Measurements from ENCODE around the gene RADIL. TPM values are rescaled to one million over a fixed set of nuclear protein-coding genes. Genes with fewer than 3 reads are reported as not detected.
A peak's percentile ranks its signal among the peaks of the same experiment; 100 is the strongest.

Gene RADIL
- total RNA-seq, 6 donors from 2014 or later: 7.9 to 42.8 (median 13.0) TPM

- TF ChIP-seq POLR2A (IDR thresholded peaks at IDR 0.05): no peak
- no peak for TF ChIP-seq CTCF (IDR thresholded peaks at IDR 0.05)
- TF ChIP-seq EP300 (IDR thresholded peaks at IDR 0.05): no peak
- no peak for TF ChIP-seq POLR2AphosphoS5 (IDR thresholded peaks at IDR 0.05)
- WGBS, 2 donors: 76 to 82% methylated on average over 16 to 17 of the region's 19 CpGs
- ATAC-seq (ENCODE audit: low FRiP score in 2 of 2): no peak
Measured at GRCh38 chr7:4919969-4920766, 36.7 kb upstream of the RADIL start.

GRCh38 chr7:4916113-4916512, 32.6 kb upstream of the RADIL start:
- H3K27me3 ChIP-seq: no peaks in the 10 kb centered on the region
- no peak overlapping the region for H3K4me3 ChIP-seq
- H3K36me3 ChIP-seq: no peaks in the 10 kb centered on the region
- peaks cover 0 to 6% (median 0%) of the 10 kb centered on the region in 4 donors for H3K9me3 ChIP-seq
- H3K27ac ChIP-seq: no peak overlapping the region
- TF ChIP-seq CTCF (IDR thresholded peaks at IDR 0.05) (no peak), POLR2AphosphoS5 (IDR thresholded peaks at IDR 0.05) (no peak), POLR2A (IDR thresholded peaks at IDR 0.05) (no peak), EP300 (IDR thresholded peaks at IDR 0.05) (no peak)
- DNase-seq (no peak), ATAC-seq (ENCODE audit: low FRiP score in 2 of 2) (no peak)
- H3K4me1 ChIP-seq: no peaks in the 10 kb centered on the region
- WGBS, 2 donors: 63 to 69% methylated on average over 8 of the region's 8 CpGs

More at GRCh38 chr7:4919969-4920766, 36.7 kb upstream of the RADIL start:
- Histone ChIP-seq H3K4me3 (no peak overlapping the region), H3K27ac (no peak overlapping the region), H3K9me3 (peaks cover 0 to 6% (median 0%) of the 10 kb centered on the region in 4 donors), H3K36me3 (no peaks in the 10 kb centered on the region), H3K4me1 (no peaks in the 10 kb centered on the region), H3K27me3 (no peaks in the 10 kb centered on the region)
- DNase-seq: peak in 1 of 2 donors; percentile 60

- Histone ChIP-seq H3K36me3 (no peaks in the 10 kb centered on the region), H3K4me1 (no peaks in the 10 kb centered on the region), H3K27ac (no peak overlapping the region), H3K9me3 (peaks cover 0 to 3% (median 0%) of the 10 kb centered on the region in 4 donors), H3K27me3 (no peaks in the 10 kb centered on the region), H3K4me3 (no peak overlapping the region)
- no peak for DNase-seq
- WGBS, 2 donors: 83 to 92% methylated on average over 16 to 17 of the region's 20 CpGs
- no peak for ATAC-seq (ENCODE audit: low FRiP score in 2 of 2)
- TF ChIP-seq POLR2A (IDR thresholded peaks at IDR 0.05): no peak
- TF ChIP-seq EP300 (IDR thresholded peaks at IDR 0.05): no peak
- no peak for TF ChIP-seq POLR2AphosphoS5 (IDR thresholded peaks at IDR 0.05)
- TF ChIP-seq CTCF (IDR thresholded peaks at IDR 0.05): no peak
Measured at GRCh38 chr7:4911111-4911828, 27.8 kb upstream of the RADIL start.

- ATAC-seq (ENCODE audit: low FRiP score in 2 of 2) (no peak), DNase-seq (no peak)
- TF ChIP-seq POLR2AphosphoS5 (IDR thresholded peaks at IDR 0.05): no peak
- TF ChIP-seq EP300 (IDR thresholded peaks at IDR 0.05): no peak
- TF ChIP-seq POLR2A (IDR thresholded peaks at IDR 0.05): no peak
- no peak for TF ChIP-seq CTCF (IDR thresholded peaks at IDR 0.05)
- H3K4me1 ChIP-seq: no peaks in the 10 kb centered on the region
- H3K9me3 ChIP-seq: peaks cover 0 to 3% (median 0%) of the 10 kb centered on the region in 4 donors
- no peak overlapping the region for H3K4me3 ChIP-seq
- 64 to 100% methylated on average over 1 of the region's 1 CpG for WGBS, 2 donors
- H3K27me3 ChIP-seq: no peaks in the 10 kb centered on the region
- H3K27ac ChIP-seq: no peak overlapping the region
- H3K36me3 ChIP-seq: no peaks in the 10 kb centered on the region
Measured at GRCh38 chr7:4906682-4907081, 23.2 kb upstream of the RADIL start.

Data from upper lobe of left lung (tissue), 6 donors.